ENCODE results near the gene TARBP2. TPM values are rescaled to one million over a fixed set of nuclear protein-coding genes. Genes with fewer than 3 reads are reported as not detected.

The TARBP2 gene
- total RNA-seq, 1 donor from 2014 or later = 51.9 TPM

DNA sequence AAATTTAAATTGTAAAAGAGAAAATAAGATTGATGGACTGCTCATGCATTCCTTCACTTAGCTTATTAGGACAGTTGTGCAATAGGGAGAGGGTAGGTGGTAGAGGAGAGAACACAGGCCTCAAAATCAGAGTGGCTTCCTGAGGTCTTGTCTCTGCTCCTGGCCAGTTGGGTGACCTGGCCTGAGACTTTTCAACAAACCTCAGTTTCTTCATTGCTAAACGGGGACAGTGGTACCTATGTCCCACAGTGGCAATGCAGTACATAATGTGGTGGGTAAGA, 4.4 kb upstream of the TARBP2 start:
- peak overlapping the region; percentile 28 for H3K4me3 ChIP-seq (ENCODE audit: low read depth, low read length)
- DNase-seq (ENCODE audit: low read depth) = no peak
- TF ChIP-seq, protein P1, sequence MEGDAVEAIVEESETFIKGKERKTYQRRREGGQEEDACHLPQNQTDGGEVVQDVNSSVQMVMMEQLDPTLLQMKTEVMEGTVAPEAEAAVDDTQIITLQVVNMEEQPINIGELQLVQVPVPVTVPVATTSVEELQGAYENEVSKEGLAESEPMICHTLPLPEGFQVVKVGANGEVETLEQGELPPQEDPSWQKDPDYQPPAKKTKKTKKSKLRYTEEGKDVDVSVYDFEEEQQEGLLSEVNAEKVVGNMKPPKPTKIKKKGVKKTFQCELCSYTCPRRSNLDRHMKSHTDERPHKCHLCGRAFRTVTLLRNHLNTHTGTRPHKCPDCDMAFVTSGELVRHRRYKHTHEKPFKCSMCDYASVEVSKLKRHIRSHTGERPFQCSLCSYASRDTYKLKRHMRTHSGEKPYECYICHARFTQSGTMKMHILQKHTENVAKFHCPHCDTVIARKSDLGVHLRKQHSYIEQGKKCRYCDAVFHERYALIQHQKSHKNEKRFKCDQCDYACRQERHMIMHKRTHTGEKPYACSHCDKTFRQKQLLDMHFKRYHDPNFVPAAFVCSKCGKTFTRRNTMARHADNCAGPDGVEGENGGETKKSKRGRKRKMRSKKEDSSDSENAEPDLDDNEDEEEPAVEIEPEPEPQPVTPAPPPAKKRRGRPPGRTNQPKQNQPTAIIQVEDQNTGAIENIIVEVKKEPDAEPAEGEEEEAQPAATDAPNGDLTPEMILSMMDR (conservative IDR thresholded peaks at IDR 0.05; ENCODE audit: low read depth, low read length) = no peak

GRCh38 chr12:53497461-53497860, 3.6 kb upstream of the TARBP2 start:
- no peak overlapping the region for H3K4me3 ChIP-seq (ENCODE audit: low read depth, low read length)
- no peak for DNase-seq (ENCODE audit: low read depth)
- TF ChIP-seq, protein P1 (conservative IDR thresholded peaks at IDR 0.05; ENCODE audit: low read depth, low read length) = no peak

DNA sequence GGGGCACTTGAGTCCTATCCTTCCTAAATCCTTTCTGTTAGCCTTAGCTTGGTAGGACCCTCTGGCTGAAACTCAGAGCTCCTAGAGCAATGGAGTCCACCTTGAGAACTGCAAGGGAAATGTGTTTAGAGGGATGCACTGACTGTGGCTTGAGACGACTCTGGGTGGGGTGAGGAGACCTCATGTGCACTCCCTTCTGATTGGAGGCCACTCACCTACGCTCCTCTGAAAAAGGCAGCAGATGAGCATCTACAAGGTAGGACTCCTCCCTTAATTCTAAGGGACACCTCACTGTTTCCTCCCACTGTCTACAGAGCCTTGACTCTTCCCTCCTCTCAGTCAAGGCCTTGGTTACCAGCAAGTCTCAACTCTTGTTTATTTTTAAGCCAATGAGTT, 2.9 kb upstream of the TARBP2 start:
- H3K4me3 ChIP-seq (ENCODE audit: low read depth, low read length) = peak overlapping the region; percentile 70
- TF ChIP-seq, protein P1 (conservative IDR thresholded peaks at IDR 0.05; ENCODE audit: low read depth, low read length) = no peak
- DNase-seq (ENCODE audit: low read depth) = no peak

GRCh38 chr12:53499266-53500141, 1.6 kb upstream of the TARBP2 start, which contains the start of gene MAP3K12:
TSS of gene MAP3K12 (minus strand) at chr12:53499458. CDS start at chr12:53487391, 12,067 bp downstream.
- TF ChIP-seq, protein P1 (conservative IDR thresholded peaks at IDR 0.05; ENCODE audit: low read depth, low read length) = peak; percentile 7
- no peak for DNase-seq (ENCODE audit: low read depth)
- peak within 1 kb of the TSS; percentile 70 for H3K4me3 ChIP-seq (ENCODE audit: low read depth, low read length)

DNA sequence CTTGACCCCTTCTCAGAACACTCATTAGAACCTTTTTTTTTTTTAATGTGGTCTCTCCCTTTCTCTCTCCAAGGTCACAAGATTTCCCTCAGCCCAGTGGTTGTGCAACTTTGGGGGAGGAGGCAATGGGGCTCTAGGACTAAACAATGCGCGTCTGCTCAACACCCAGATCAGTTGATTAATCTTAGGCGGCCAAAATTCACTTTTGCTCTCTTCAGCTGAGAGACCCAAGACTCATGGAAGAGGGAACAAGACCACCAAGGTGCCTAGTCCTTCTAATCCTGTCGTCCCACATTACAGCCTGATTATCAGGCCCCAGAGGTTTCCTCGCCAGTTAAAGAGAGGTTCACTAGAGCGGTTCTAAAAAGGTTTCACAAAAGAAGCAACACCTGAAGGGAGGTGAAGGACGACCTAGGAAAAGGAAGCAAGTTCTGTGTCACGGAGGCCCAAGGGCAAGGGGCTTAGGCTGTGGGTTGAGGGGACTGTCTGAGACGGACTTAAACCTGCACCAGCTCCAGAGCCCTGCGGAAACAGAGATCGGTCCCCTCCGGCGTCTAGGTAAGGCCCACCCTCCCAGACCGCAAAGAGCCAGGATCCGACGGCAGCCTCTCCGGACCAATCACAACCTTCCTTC, 824 bp upstream of the TARBP2 start:
- TF ChIP-seq, protein P1 (conservative IDR thresholded peaks at IDR 0.05; ENCODE audit: low read depth, low read length) = no peak
- H3K4me3 ChIP-seq (ENCODE audit: low read depth, low read length) = peak overlapping the region; percentile 70
- no peak for DNase-seq (ENCODE audit: low read depth)

DNA sequence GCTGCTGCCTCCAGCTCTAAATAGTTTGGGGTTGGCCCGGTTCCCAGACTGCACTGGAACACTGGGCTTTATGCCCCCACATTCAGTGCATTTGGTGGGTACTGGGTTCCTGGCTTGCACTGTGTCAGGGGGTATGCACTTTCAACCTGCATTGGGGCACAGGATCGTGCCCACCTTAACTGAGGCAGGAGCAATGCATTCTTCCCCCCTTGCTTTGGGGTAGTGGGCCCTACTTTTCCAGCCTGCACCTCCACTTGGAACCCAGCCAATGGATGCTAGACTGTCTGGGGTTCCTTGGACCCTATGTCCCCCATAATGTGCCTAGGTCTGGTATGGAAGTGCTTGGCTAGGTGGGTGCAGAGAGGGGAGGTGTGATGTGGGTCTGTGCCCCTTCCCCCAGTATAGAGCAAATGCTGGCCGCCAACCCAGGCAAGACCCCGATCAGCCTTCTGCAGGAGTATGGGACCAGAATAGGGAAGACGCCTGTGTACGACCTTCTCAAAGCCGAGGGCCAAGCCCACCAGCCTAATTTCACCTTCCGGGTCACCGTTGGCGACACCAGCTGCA, 615 bp downstream of the TARBP2 start:
- TF ChIP-seq, protein P1 (conservative IDR thresholded peaks at IDR 0.05; ENCODE audit: low read depth, low read length) = no peak
- no peak for DNase-seq (ENCODE audit: low read depth)
- H3K4me3 ChIP-seq (ENCODE audit: low read depth, low read length) = peak overlapping the region; percentile 70
